Transverse colon (tissue), 3 donors: Measurements from ENCODE around the gene DNAJB8.

Experiments used
- POLR2A ChIP-seq: fragments of 450-650 bp; IDR thresholded peaks from one replicate; pipeline ENCODE4 v1.6.1; 2016; ENCODE audit warnings: antibody characterized with exemption, mild to moderate bottlenecking, moderate library complexity
- TF ChIP-seq, protein P1 (sequence below), 5 experiments: fragments of 200-600 bp in 3 of 5; fragments of 450-650 bp in 2 of 5; sonication (generic) in 3 of 5; IDR thresholded peaks; 1 replicate in 2 of 5; 2 replicates in 3 of 5; pipeline ENCODE4 v1.5.1; 2016 to 2017; ENCODE audit warnings: antibody characterized with exemption in 5 of 5, inconsistent platforms in 3 of 5, mild to moderate bottlenecking in 2 of 5, moderate library complexity in 1 of 5

DNA sequence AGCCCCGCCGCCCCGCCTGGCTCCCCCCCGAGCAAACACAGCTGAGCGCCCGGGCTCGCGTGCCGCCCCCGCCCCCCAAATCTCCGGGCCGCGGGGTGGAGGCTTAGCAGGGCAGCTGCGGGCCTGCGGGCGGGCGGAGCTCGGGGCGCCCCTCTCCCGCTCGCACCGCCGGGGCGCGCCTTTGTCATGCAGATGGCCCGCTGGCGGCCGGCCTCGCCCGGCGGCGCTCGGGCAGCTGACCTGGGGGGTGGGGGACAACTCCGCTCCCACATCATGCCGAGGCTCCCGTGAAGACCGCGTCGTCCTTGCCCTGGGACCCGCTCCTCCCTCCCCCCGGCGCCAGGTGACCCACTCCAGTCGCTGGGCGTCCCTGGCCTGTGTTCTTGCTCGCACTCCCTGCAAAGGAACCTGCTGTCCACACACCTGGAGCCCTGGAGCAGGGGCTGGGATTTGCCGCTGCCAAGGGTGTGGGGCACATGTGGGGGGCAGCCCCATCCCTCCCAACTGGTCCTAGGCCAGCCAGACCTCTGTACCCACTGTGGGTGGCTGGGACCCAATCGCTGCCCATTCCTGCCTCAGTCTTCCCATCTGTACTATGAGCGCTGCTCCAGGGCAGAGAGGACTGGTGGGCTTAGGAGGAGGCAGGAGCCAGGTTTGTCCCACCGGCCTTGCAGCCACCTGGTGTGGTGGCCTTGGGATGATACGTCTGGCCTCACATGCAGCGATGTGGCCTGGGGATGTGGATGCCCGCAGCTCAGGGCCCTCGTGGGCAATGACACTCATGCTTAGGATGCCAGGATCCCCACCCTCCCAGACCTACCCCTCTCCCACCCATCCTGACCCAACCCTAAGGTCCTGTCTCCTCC lies 33.5 kb downstream of the DNAJB8 start:
- TF ChIP-seq, protein P1, sequence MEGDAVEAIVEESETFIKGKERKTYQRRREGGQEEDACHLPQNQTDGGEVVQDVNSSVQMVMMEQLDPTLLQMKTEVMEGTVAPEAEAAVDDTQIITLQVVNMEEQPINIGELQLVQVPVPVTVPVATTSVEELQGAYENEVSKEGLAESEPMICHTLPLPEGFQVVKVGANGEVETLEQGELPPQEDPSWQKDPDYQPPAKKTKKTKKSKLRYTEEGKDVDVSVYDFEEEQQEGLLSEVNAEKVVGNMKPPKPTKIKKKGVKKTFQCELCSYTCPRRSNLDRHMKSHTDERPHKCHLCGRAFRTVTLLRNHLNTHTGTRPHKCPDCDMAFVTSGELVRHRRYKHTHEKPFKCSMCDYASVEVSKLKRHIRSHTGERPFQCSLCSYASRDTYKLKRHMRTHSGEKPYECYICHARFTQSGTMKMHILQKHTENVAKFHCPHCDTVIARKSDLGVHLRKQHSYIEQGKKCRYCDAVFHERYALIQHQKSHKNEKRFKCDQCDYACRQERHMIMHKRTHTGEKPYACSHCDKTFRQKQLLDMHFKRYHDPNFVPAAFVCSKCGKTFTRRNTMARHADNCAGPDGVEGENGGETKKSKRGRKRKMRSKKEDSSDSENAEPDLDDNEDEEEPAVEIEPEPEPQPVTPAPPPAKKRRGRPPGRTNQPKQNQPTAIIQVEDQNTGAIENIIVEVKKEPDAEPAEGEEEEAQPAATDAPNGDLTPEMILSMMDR (IDR thresholded peaks at IDR 0.05): no peak
- TF ChIP-seq POLR2A: no peak
